Subcutaneous adipose tissue (tissue), 4 donors: ENCODE measurements around the gene ATM. TPM values are rescaled to one million over a fixed set of nuclear protein-coding genes. Genes with fewer than 3 reads are reported as not detected.

Source experiments
- CTCF ChIP-seq: fragments of 450-650 bp; IDR thresholded peaks from one replicate; pipeline ENCODE4 v1.5.1; 2016; ENCODE audit warnings: low read depth, mild to moderate bottlenecking, control low read depth, antibody characterized with exemption, moderate library complexity
- total RNA-seq, 4 donors: library from RNA; depleted of rRNA; stranded (reverse); fragments of >200 nt; gene quantifications; one replicate each; pipeline ENCODE4 v1.1.0, GENCODE V29; 2016

ATM gene
- total RNA-seq, 4 donors from 2014 or later = 72.9 to 109 (median 102) TPM

DNA sequence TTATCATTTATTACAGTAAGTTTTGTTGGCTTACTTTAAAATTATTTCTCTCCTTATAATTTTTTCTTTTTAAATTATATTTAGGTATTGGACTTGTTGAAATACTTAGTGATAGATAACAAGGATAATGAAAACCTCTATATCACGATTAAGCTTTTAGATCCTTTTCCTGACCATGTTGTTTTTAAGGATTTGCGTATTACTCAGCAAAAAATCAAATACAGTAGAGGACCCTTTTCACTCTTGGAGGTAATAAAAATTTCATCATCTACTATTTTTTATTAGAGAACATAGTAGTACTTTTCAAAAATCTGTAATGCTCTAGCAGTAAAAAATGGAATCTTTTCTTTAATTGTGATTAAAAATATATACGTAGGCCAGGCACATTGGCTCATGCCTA, 70.4 kb downstream of the ATM start:
- TF ChIP-seq CTCF = no peak

GRCh38 chr11:108302121-108302785, 79.4 kb downstream of the ATM start:
- TF ChIP-seq CTCF = no peak

DNA sequence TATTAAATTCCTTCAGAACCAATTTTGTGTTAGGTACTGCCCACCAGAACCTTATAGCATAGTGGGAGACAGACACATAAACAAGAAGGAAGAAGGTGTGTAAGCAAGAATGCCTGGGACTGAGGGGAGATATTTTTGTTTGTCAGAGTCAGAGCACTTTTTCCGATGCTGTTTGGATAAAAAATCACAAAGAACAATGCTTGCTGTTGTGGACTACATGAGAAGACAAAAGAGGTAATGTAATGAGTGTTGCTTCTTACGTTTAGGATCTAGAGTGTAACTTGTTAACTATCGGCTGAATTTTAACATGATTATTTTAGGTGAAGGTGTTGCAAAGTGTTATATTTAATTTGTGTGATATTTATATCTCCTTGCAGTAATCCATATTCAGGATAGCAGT, 84.9 kb downstream of the ATM start:
- TF ChIP-seq CTCF = no peak

- TF ChIP-seq CTCF = no peak
Observed at GRCh38 chr11:108313444-108313843, 90.6 kb downstream of the ATM start.

DNA sequence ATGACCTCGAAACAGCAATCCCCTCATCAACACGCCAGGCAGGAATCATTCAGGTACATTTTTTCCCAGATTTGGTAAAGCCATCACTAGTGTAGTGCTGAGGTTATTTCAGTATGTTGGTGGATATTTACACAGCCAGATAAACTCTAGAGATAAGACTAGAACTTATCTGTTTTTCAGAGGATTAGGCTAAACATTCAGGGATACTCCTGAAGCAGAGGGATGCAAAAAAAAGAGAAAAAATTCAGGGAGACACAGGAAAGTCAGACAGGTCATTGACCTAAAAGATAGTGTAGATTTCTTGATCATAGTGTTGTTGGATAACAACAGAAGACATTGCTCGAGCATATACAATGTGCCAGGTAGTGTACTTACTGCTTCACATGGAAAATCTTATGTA, 93.2 kb downstream of the ATM start:
- TF ChIP-seq CTCF = no peak

DNA sequence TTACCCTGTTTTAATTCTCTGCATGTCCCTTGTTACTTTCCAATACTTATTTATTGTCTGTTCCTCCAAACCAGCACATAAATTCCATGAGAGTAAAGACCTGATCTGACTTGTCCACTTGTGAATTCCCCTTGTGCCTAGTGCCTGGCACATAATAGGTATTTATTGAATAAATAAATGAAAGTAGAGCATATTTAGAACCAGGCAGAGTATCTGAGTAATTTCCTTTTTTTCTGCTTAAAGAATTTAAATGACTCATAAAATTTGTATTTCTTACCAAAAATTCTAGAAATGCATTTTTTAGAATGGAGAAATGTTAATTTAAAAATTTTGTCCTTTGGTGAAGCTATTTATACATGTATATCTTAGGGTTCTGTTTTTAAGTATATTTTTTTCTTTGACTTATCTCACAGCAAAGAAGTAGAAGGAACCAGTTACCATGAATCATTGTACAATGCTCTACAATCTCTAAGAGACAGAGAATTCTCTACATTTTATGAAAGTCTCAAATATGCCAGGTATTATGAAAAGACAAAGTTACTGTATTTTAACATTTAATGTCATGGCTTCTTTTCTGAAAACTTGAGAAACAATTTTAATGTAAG, 96.8 kb downstream of the ATM start:
- no peak for TF ChIP-seq CTCF

- no peak for TF ChIP-seq CTCF
Observed at GRCh38 chr11:108322666-108323065, 99.8 kb downstream of the ATM start.
